ENCODE data around the gene ZPBP.

ZPBP gene

DNA sequence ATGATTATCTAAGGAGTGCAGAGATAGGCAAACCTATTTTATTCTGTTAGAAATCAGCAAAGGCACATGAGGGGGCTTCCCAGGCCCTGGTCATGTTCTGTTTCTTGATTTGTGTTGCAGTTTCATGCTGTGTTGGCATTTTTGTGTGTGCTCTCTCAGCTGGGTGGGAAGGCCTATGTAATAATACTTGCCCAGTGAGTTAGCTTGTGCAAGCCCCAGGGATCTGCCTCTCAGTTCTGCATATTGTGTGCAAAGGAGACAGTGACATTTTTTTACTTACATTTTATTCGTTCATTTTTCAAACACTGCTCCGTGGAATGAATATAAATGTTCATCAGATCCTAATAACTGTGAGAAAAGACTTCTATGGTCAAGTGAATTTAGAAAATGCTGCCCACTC, 200.6 kb downstream of the ZPBP start:
- no peaks in the 10 kb centered on the region for H3K4me1 ChIP-seq (ENCODE audit: insufficient read depth, low read length, poor library complexity, severe bottlenecking)
- TF ChIP-seq EZH2phosphoT487 (IDR thresholded peaks at IDR 0.05; ENCODE audit: borderline replicate concordance) (no peak), CTCF (conservative IDR thresholded peaks at IDR 0.05; ENCODE audit: low read length) (no peak)
- no peaks in the 10 kb centered on the region for H3K9me3 ChIP-seq (ENCODE audit: insufficient read depth, low read depth, low read length)
- H3K4me3 ChIP-seq (ENCODE audit: low read length, poor library complexity, severe bottlenecking), result no peak overlapping the region
- no peaks in the 10 kb centered on the region for H3K36me3 ChIP-seq (ENCODE audit: insufficient read depth, low read length)
- H3K27me3 ChIP-seq (ENCODE audit: insufficient read depth, low read length, poor library complexity, severe bottlenecking), result no peaks in the 10 kb centered on the region
- H3K4me2 ChIP-seq (ENCODE audit: low read depth, low read length, poor library complexity, severe bottlenecking), result no peak overlapping the region
- no peaks in the 10 kb centered on the region for H4K20me1 ChIP-seq (ENCODE audit: insufficient read depth, low read length, poor library complexity, severe bottlenecking)
- no peak overlapping the region for H2AFZ ChIP-seq (ENCODE audit: low read length)
- no peaks in the 10 kb centered on the region for H3K9me2 ChIP-seq (replicated peaks; ENCODE audit: low read depth, low read length)
- no peaks in the 10 kb centered on the region for H3K79me2 ChIP-seq (ENCODE audit: insufficient read depth, low read length)
- no peaks in the 10 kb centered on the region for H3F3A ChIP-seq (ENCODE audit: low read depth)
- no peak overlapping the region for H3K9ac ChIP-seq (ENCODE audit: low read depth, low read length, poor library complexity, severe bottlenecking)

All from Loucy (cell line).